HuH-7 (cell line): ENCODE measurements around the gene NOXO1.
"Not testable (repeated sequence)": the region's sequence is repeated elsewhere in the genome, so short reads cannot be mapped to it uniquely, and the experiment has no call there.

Experiments
- DNase-seq: peaks from one replicate; pipeline ENCODE4 v3.0.0; 2011; ENCODE audit warnings: low spot score

NOXO1 gene

GRCh38 chr16:1941162-1942046 is 39.9 kb downstream of the NOXO1 start:
- peak; percentile 72 for DNase-seq

DNA sequence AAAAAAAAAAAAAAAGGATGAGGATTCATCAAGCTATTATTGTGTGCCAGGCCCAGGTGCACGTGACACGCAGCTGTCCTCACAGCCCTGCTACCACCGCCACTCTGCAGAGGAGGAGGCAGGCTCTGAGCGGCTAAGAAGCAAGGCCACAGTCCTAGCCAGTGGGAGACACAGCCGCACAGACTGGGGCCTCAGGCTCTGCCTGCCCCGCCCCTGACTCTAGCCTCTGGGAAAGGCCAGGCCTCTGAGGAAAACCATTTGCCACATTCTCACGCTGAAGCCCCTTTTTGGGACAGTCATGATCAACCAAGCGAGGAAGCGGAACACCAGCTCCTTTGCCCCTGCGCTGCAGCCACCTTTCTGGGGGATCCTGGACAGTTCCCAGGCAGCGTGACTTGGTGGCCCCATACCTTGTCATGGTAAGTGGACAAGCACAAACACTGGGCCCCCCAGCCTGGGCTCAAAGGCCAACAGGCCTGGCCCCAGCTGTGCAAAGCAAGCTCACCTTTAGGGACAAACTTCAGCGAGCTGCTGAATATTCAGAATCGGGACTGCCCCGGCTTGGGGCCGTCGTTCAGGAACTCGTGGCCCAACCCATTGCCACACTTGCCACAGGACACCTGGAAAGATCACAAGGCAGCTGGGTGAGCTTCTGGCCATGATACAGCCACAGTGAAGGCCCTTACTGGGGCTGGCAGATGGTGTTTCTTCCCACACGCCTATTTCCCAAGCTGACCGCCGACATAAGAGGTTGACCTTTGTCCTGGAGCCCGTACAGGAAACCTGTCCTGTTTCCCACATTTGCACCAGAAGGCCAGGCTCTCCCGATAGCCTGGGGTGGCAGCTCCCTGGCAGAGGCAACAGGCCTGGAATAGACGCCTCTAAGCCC is 40.8 kb downstream of the NOXO1 start:
- no peak for DNase-seq

DNA sequence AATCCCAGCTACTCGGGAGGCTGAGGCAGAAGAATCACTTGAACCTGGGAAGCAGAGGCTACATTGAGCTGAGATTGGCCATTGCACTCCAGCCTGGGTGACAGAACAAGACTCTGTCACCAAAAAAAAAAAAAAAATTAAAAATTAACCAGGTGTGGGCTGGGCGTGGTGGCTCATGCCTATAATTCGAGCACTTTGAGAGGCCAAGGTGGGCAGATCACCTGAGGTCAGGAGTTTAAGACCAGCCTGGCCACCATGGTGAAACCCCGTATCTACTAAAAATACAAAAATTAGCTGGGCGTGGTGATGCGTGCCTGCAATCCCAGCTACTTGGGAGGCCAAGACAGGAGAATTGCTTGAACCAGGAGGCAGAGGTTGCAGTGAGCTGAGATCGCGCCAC is 41.4 kb downstream of the NOXO1 start:
- DNase-seq: not testable (repeated sequence)

GRCh38 chr16:1938910-1939309 is 42.4 kb downstream of the NOXO1 start:
- DNase-seq: no peak

DNA sequence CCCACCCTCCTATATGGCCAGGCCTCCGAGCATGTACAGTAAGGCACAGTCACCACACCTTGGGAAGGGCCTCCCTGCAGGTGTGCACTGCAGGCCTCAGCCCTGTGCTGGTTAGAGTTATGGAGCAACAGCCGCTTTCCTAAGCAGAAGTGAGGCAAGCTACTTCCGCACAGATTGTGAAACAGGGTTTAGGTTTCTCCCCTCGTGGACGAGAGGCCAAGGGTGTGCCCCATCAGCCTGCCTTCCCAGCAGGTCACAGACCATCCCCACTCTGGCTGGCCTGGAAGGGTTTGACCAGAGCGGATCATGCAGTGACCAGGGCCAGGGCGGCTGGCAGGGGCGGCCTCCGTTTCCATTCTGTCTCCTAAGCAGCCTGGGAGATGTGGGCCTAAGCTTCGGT is 43.0 kb downstream of the NOXO1 start:
- no peak for DNase-seq

DNA sequence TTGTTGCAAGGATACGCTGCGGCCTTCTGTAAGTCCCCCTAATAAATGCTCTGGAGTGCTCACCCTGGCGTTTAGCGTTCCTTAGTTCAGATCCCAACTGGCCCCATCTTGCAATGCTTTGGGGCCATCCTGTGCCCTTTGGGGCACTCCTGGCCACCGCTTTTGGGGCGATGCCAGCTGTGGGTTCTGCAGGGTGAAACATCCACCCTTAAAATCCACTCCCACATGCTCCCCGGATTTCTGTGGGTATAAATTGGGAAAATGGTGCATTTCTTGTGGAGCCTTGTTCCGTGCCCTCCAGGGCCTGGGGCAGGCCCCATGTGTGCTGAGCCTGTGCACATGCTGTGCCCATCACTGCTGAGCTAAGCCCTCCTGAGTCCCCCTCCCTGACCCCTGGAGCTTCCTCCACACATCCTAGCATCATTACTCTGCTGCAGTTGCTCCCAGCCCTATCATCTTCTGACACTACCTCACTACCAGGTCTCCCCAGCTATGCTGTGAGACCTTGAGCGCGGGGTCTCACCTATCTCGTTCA is 44.3 kb downstream of the NOXO1 start:
- DNase-seq: no peak

GRCh38 chr16:1933097-1933661 is 48.1 kb downstream of the NOXO1 start:
- DNase-seq: no peak

GRCh38 chr16:1932050-1933028 is 48.9 kb downstream of the NOXO1 start:
- no peak for DNase-seq

GRCh38 chr16:1930338-1930720 is 50.9 kb downstream of the NOXO1 start:
- DNase-seq: no peak

DNA sequence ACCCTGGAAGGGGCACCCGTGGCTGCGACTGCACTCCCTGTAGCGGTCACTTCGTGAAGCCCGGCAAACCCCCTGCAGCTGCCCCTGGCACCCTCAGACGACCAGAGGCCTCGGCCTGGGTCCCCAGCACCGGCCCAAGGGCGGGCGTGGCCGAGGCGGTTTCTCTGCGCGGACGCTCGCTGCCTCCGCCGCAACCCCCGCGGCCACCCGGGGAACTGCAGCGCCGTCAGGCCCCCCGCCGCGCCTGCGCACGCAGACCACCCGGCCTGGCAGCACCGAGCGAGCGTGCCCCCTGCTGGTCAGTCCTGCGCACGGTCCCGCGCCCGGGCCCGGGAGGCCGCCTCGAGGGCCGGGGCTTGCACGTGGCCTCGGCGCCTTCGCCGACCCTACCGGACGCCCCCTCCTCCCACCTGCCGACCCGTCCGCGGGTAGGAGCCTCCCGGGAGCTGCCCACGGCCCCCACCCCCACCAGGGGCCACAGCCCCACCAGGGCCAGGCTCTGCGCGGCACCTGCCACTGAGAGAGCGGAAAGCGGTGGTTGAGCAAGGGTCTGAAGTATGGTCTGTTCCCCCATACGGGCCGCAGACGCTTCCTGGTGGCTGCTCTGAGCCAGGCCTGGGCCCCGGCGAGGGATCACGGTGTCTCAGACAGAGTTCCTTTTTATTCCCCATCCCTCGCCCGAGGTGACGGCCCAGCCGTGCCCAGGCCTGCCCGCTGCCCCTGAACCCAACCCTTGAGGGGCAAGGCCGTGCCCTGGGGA is 51.5 kb downstream of the NOXO1 start:
- DNase-seq: peak; percentile 93

DNA sequence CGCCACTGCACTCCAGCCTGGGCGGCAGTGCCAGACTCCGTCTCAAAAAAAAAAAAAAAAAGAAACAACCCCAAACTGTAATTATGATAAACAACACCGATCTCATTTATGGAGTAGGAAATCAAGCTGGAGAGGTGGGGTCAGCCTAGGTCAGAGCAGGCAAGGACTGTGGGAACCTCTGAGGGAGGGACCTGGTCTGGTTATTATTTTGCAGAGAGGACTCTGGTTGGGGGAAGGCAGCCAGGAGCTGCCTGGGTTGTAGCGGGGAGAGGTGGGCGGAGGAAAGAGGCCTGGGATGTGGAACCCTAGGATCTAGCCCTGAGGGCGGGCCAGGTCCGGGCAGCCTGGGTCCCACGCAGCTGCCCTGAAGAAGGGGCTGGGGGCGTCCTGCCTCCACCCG is 52.2 kb downstream of the NOXO1 start:
- DNase-seq: peak; percentile 72
